ENCODE measurements around the gene TMEM225B.
"Not testable (repeated sequence)": the region's sequence is repeated elsewhere in the genome, so short reads cannot be mapped to it uniquely, and the experiment has no call there.

GRCh38 chr7:99568770-99569169 is 29.3 kb upstream of the TMEM225B start:
- TF ChIP-seq CTCF (IDR thresholded peaks at IDR 0.05; ENCODE audit: borderline replicate concordance, extremely low read depth, low read length, poor library complexity, severe bottlenecking); EZH2 (IDR thresholded peaks at IDR 0.05; ENCODE audit: borderline replicate concordance, low read depth, low read length, severe bottlenecking): not testable (repeated sequence)

Data from DND-41 (cell line).